Neural cell (in vitro differentiated cells): ENCODE measurements around the gene YTHDF2. TPM values are rescaled to one million over a fixed set of nuclear protein-coding genes. Genes with fewer than 3 reads are reported as not detected.

Experiments used
- H2AFZ ChIP-seq: fragments of 200-600, 300-800 bp; sonication (generic), shearing (Covaris generic); 2 replicates; pipeline ENCODE4 v1.6.0; 2014; ENCODE audit warnings: low read depth, mild to moderate bottlenecking, antibody characterized with exemption, low read length, moderate library complexity
- H3F3A ChIP-seq: fragments of 200-600 bp; shearing (Covaris generic); 2 replicates; pipeline ENCODE4 v1.6.1; 2016; ENCODE audit warnings: mild to moderate bottlenecking, moderate library complexity, mixed read lengths, antibody characterized with exemption, low read length; ENCODE audit not compliant: insufficient read depth, poor library complexity, severe bottlenecking
- H3K27ac ChIP-seq: fragments of 200-600, 300-800 bp; sonication (generic), shearing (Covaris generic); 2 replicates; pipeline ENCODE4 v1.5.1; 2014; ENCODE audit warnings: mild to moderate bottlenecking, low read length, moderate library complexity
- H3K27me3 ChIP-seq: fragments of 300-800, 200-600 bp; sonication (generic), shearing (Covaris generic); 2 replicates; pipeline ENCODE4 v1.6.0; 2014; ENCODE audit warnings: mild to moderate bottlenecking, low read depth, low read length, moderate library complexity; ENCODE audit not compliant: insufficient read depth
- H3K36me3 ChIP-seq: fragments of 300-800, 200-600 bp; sonication (generic), shearing (Covaris generic); 2 replicates; pipeline ENCODE4 v1.5.1; 2014; ENCODE audit warnings: mild to moderate bottlenecking, antibody characterized with exemption, low read length, moderate library complexity; ENCODE audit not compliant: insufficient read depth
- H3K4me2 ChIP-seq: fragments of 300-800, 200-600 bp; sonication (generic), shearing (Covaris generic); 2 replicates; pipeline ENCODE4 v1.6.0; 2014; ENCODE audit warnings: mild to moderate bottlenecking, low read length
- H3K4me3 ChIP-seq: fragments of 300-800, 200-600 bp; sonication (generic), shearing (Covaris generic); 2 replicates; pipeline ENCODE4 v1.5.1; 2014; ENCODE audit warnings: mild to moderate bottlenecking, low read length, moderate library complexity
- H3K79me2 ChIP-seq: fragments of 200-600 bp; shearing (Covaris generic); replicated peaks from 2 replicates; pipeline ENCODE4 v1.6.0; 2014; ENCODE audit warnings: mild to moderate bottlenecking, low read length, moderate library complexity; ENCODE audit not compliant: insufficient read depth
- H3K9ac ChIP-seq: fragments of 300-800, 200-600 bp; sonication (generic), shearing (Covaris generic); 2 replicates; pipeline ENCODE4 v1.6.1; 2016; ENCODE audit warnings: mild to moderate bottlenecking, low read length, mixed read lengths
- H3K9me2 ChIP-seq: fragments of 200-600 bp; shearing (Covaris generic); 2 replicates; pipeline ENCODE4 v1.6.1; 2016; ENCODE audit warnings: mild to moderate bottlenecking, low read length, mixed read lengths; ENCODE audit not compliant: insufficient read depth
- H3K9me3 ChIP-seq: fragments of 200-600, 300-800 bp; sonication (generic), shearing (Covaris generic); 2 replicates; pipeline ENCODE4 v1.6.1; 2016; ENCODE audit warnings: mild to moderate bottlenecking, mixed run types, low read length, moderate library complexity, mixed read lengths
- H4K20me1 ChIP-seq: fragments of 200-600 bp; shearing (Covaris generic); 2 replicates; pipeline ENCODE4 v1.6.1; 2016; ENCODE audit warnings: mild to moderate bottlenecking, mixed run types; ENCODE audit not compliant: insufficient read depth
- EP300 ChIP-seq: fragments of 450-650 bp; conservative IDR thresholded peaks from 2 replicates; pipeline ENCODE4 v1.6.1; 2014; ENCODE audit warnings: antibody characterized with exemption, mild to moderate bottlenecking, moderate library complexity; ENCODE audit not compliant: poor library complexity, severe bottlenecking
- EZH2 ChIP-seq: fragments of 200-600, 300-800 bp; shearing (Covaris generic), sonication (generic); IDR thresholded peaks from 2 replicates; pipeline ENCODE4 v1.6.1; 2014; ENCODE audit warnings: antibody characterized with exemption, low read length, borderline replicate concordance, mild to moderate bottlenecking; ENCODE audit not compliant: insufficient read depth, poor library complexity, severe bottlenecking
- MXI1 ChIP-seq: fragments of 450-650 bp; conservative IDR thresholded peaks from 2 replicates; pipeline ENCODE4 v1.6.1; 2014; ENCODE audit warnings: antibody characterized with exemption, mild to moderate bottlenecking; ENCODE audit not compliant: poor library complexity, severe bottlenecking
- POLR2AphosphoS5 ChIP-seq: IDR thresholded peaks from 2 replicates; pipeline ENCODE4 v1.6.1; 2012
- RAD21 ChIP-seq: fragments of 450-650 bp; conservative IDR thresholded peaks from 2 replicates; pipeline ENCODE4 v1.6.1; 2014; ENCODE audit warnings: antibody characterized with exemption, mild to moderate bottlenecking, moderate library complexity
- SMC3 ChIP-seq: fragments of 450-650 bp; conservative IDR thresholded peaks from 2 replicates; pipeline ENCODE4 v1.6.1; 2014; ENCODE audit warnings: antibody characterized with exemption, mild to moderate bottlenecking, moderate library complexity; ENCODE audit not compliant: poor library complexity
- TAF1 ChIP-seq: IDR thresholded peaks from 2 replicates; pipeline ENCODE4 v1.6.1; 2012; ENCODE audit warnings: low read depth
- polyA plus RNA-seq: library from polyadenylated mRNA; depleted of rRNA; stranded (reverse); fragments of >200 nt; gene quantifications from 2 replicates; pipeline ENCODE4 v1.2.3, GENCODE V29; 2014
- TF ChIP-seq, protein P1 (sequence below): IDR thresholded peaks from 2 replicates; pipeline ENCODE4 v1.6.1; 2012; ENCODE audit warnings: borderline replicate concordance
- TF ChIP-seq, protein P2 (sequence below): fragments of 450-650 bp; IDR thresholded peaks from 2 replicates; pipeline ENCODE4 v1.5.1; 2014; ENCODE audit warnings: antibody characterized with exemption, mild to moderate bottlenecking, moderate library complexity; ENCODE audit not compliant: poor library complexity, severe bottlenecking

YTHDF2 gene
- polyA plus RNA-seq, 1 donor from 2014 or later, result 90.2 TPM

DNA sequence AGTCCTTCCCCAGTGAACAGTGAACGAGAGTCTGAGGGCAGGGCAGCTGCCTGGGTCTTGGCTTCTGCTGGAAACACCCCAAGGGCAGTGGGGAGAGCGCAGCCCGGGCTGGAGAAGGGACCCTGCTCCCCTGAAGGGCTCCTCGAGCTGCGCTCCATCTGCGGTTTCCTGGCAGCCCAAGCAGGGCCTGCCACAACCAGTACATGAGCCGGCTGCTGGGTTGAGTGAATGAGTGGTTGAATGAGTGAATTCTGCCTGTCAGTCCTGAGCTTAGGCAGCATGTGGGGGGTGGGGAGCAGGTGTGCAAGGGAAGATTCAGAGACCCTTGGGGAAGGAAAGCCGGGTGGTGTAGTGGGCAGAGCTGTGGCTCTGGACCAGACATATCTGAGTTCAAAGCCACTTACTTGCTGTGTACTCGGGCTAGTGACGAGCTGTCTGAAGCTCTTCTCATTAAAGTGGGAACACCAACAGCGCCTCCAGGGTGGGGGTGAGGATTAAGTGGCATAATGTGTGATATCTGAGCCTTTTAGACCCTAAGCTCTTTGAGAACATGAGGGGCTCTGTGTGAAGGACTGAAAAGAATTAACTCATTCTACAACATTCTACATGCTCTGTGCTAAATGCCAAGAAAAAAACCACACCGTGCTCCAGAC lies 78.9 kb downstream of the YTHDF2 start:
- Histone ChIP-seq H3F3A (no peaks in the 10 kb centered on the region), H3K9me2 (no peaks in the 10 kb centered on the region), H3K9me3 (no peaks in the 10 kb centered on the region), H3K79me2 (no peaks in the 10 kb centered on the region), H3K27ac (no peak overlapping the region), H4K20me1 (no peaks in the 10 kb centered on the region), H3K9ac (no peak overlapping the region), H3K36me3 (no peaks in the 10 kb centered on the region), H3K27me3 (peaks cover 35% of the 10 kb centered on the region), H2AFZ (no peak overlapping the region), H3K4me3 (no peak overlapping the region), H3K4me2 (no peak overlapping the region)
- no peak for TF ChIP-seq EP300
- no peak for TF ChIP-seq TAF1
- TF ChIP-seq, protein P1, sequence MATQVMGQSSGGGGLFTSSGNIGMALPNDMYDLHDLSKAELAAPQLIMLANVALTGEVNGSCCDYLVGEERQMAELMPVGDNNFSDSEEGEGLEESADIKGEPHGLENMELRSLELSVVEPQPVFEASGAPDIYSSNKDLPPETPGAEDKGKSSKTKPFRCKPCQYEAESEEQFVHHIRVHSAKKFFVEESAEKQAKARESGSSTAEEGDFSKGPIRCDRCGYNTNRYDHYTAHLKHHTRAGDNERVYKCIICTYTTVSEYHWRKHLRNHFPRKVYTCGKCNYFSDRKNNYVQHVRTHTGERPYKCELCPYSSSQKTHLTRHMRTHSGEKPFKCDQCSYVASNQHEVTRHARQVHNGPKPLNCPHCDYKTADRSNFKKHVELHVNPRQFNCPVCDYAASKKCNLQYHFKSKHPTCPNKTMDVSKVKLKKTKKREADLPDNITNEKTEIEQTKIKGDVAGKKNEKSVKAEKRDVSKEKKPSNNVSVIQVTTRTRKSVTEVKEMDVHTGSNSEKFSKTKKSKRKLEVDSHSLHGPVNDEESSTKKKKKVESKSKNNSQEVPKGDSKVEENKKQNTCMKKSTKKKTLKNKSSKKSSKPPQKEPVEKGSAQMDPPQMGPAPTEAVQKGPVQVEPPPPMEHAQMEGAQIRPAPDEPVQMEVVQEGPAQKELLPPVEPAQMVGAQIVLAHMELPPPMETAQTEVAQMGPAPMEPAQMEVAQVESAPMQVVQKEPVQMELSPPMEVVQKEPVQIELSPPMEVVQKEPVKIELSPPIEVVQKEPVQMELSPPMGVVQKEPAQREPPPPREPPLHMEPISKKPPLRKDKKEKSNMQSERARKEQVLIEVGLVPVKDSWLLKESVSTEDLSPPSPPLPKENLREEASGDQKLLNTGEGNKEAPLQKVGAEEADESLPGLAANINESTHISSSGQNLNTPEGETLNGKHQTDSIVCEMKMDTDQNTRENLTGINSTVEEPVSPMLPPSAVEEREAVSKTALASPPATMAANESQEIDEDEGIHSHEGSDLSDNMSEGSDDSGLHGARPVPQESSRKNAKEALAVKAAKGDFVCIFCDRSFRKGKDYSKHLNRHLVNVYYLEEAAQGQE, result no peak
- no peak for TF ChIP-seq EZH2
- TF ChIP-seq MXI1, result no peak
- TF ChIP-seq RAD21, result no peak
- TF ChIP-seq SMC3, result no peak
- TF ChIP-seq, protein P2, sequence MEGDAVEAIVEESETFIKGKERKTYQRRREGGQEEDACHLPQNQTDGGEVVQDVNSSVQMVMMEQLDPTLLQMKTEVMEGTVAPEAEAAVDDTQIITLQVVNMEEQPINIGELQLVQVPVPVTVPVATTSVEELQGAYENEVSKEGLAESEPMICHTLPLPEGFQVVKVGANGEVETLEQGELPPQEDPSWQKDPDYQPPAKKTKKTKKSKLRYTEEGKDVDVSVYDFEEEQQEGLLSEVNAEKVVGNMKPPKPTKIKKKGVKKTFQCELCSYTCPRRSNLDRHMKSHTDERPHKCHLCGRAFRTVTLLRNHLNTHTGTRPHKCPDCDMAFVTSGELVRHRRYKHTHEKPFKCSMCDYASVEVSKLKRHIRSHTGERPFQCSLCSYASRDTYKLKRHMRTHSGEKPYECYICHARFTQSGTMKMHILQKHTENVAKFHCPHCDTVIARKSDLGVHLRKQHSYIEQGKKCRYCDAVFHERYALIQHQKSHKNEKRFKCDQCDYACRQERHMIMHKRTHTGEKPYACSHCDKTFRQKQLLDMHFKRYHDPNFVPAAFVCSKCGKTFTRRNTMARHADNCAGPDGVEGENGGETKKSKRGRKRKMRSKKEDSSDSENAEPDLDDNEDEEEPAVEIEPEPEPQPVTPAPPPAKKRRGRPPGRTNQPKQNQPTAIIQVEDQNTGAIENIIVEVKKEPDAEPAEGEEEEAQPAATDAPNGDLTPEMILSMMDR, result no peak
- no peak for TF ChIP-seq POLR2AphosphoS5

GRCh38 chr1:28817133-28817532 lies 80.4 kb downstream of the YTHDF2 start:
- H4K20me1 ChIP-seq, result no peaks in the 10 kb centered on the region
- no peaks in the 10 kb centered on the region for H3K9me3 ChIP-seq
- no peaks in the 10 kb centered on the region for H3K9me2 ChIP-seq
- H3K9ac ChIP-seq, result no peak overlapping the region
- TF ChIP-seq POLR2AphosphoS5 (no peak), RAD21 (no peak), EZH2 (no peak), MXI1 (no peak), TAF1 (no peak), EP300 (no peak), SMC3 (no peak)
- TF ChIP-seq, protein P1, result no peak
- TF ChIP-seq, protein P2, result no peak
- H3F3A ChIP-seq, result no peaks in the 10 kb centered on the region
- H3K27me3 ChIP-seq, result peaks cover 22% of the 10 kb centered on the region
- H2AFZ ChIP-seq, result no peak overlapping the region
- H3K4me3 ChIP-seq, result no peak overlapping the region
- H3K4me2 ChIP-seq, result no peak overlapping the region
- no peak overlapping the region for H3K27ac ChIP-seq
- no peaks in the 10 kb centered on the region for H3K79me2 ChIP-seq
- no peaks in the 10 kb centered on the region for H3K36me3 ChIP-seq
